Astrocyte (in vitro differentiated cells and primary cell): ENCODE measurements around the gene PDLIM1. TPM values are rescaled to one million over a fixed set of nuclear protein-coding genes. Genes with fewer than 3 reads are reported as not detected.

ENCODE experiments used
- DNase-seq: peaks from one replicate; pipeline ENCODE4 v3.0.0-alpha.2; 2010; ENCODE audit warnings: low read depth
- FAIRE-seq: peaks from 2 replicates; lab custom pipeline; 2011; peaks lifted over from hg19 to GRCh38; lab: Jason Lieb, UNC
- H2AFZ ChIP-seq: 2 replicates; pipeline ENCODE4 v1.6.0; 2012; ENCODE audit warnings: low read depth, low read length, inconsistent platforms
- H3K27ac ChIP-seq: 2 replicates; pipeline ENCODE4 v1.5.1; 2011; ENCODE audit warnings: low read depth, low read length, inconsistent platforms
- H3K27me3 ChIP-seq: 2 replicates; pipeline ENCODE4 v1.6.0; 2011; ENCODE audit warnings: low read length, inconsistent platforms; ENCODE audit not compliant: insufficient read depth
- H3K36me3 ChIP-seq: 2 replicates; pipeline ENCODE4 v1.5.1; 2011; ENCODE audit warnings: low read length, inconsistent platforms; ENCODE audit not compliant: insufficient read depth
- H3K4me1 ChIP-seq: 2 replicates; pipeline ENCODE4 v1.5.1; 2011; ENCODE audit warnings: low read length, inconsistent platforms; ENCODE audit not compliant: insufficient read depth
- H3K4me2 ChIP-seq: 2 replicates; pipeline ENCODE4 v1.6.0; 2012; ENCODE audit warnings: low read length, inconsistent platforms
- H3K4me3 ChIP-seq: 2 replicates; pipeline ENCODE4 v1.5.1; 2011; ENCODE audit warnings: low read depth, mild to moderate bottlenecking, low read length, inconsistent platforms; ENCODE audit not compliant: insufficient read depth
- H3K79me2 ChIP-seq: 2 replicates; pipeline ENCODE4 v1.6.0; 2012; ENCODE audit warnings: mild to moderate bottlenecking, low read length, inconsistent platforms; ENCODE audit not compliant: insufficient read depth
- H3K9ac ChIP-seq: 2 replicates; pipeline ENCODE4 v1.6.0; 2012; ENCODE audit warnings: mild to moderate bottlenecking, low read length, inconsistent platforms
- H3K9me3 ChIP-seq: 2 replicates; pipeline ENCODE4 v1.5.1; 2012; ENCODE audit warnings: low read depth, mild to moderate bottlenecking, low read length, inconsistent platforms; ENCODE audit not compliant: insufficient read depth
- H4K20me1 ChIP-seq: 2 replicates; pipeline ENCODE4 v1.6.0; 2012; ENCODE audit warnings: low read length, inconsistent platforms; ENCODE audit not compliant: insufficient read depth
- H3K27ac Mint-ChIP-seq: one replicate; pipeline ENCODE4 v1.8.0; 2021; ENCODE audit warnings: mild to moderate bottlenecking, mixed read lengths; ENCODE audit not compliant: unreplicated experiment
- H3K27me3 Mint-ChIP-seq: one replicate; pipeline ENCODE4 v1.8.0; 2021; ENCODE audit warnings: low read depth, mixed read lengths; ENCODE audit not compliant: unreplicated experiment
- H3K36me3 Mint-ChIP-seq: one replicate; pipeline ENCODE4 v1.8.0; 2021; ENCODE audit warnings: low read depth, mixed read lengths; ENCODE audit not compliant: unreplicated experiment
- H3K4me1 Mint-ChIP-seq: one replicate; pipeline ENCODE4 v1.8.0; 2021; ENCODE audit warnings: low read depth, mixed read lengths; ENCODE audit not compliant: unreplicated experiment
- H3K4me3 Mint-ChIP-seq: one replicate; pipeline ENCODE4 v1.8.0; 2021; ENCODE audit warnings: mild to moderate bottlenecking, moderate library complexity, mixed read lengths; ENCODE audit not compliant: unreplicated experiment
- H3K9me3 Mint-ChIP-seq: one replicate; pipeline ENCODE4 v1.8.0; 2021; ENCODE audit warnings: mild to moderate bottlenecking, mixed read lengths; ENCODE audit not compliant: unreplicated experiment
- EZH2 ChIP-seq: IDR thresholded peaks from 2 replicates; pipeline ENCODE4 v1.6.1; 2012; ENCODE audit warnings: mild to moderate bottlenecking, low read length, inconsistent platforms; ENCODE audit not compliant: insufficient read depth
- total RNA-seq: library from RNA; stranded (reverse); gene quantifications from 2 replicates; pipeline ENCODE4 v1.2.1, GENCODE V29; 2021
- TF ChIP-seq, protein P1 (sequence below): IDR thresholded peaks from 2 replicates; pipeline ENCODE4 v1.5.1; 2011; ENCODE audit warnings: low read depth, mild to moderate bottlenecking, inconsistent platforms, low read length, moderate library complexity; ENCODE audit not compliant: insufficient read depth

Gene PDLIM1
- total RNA-seq, 1 donor from 2014 or later: 320 TPM

DNA sequence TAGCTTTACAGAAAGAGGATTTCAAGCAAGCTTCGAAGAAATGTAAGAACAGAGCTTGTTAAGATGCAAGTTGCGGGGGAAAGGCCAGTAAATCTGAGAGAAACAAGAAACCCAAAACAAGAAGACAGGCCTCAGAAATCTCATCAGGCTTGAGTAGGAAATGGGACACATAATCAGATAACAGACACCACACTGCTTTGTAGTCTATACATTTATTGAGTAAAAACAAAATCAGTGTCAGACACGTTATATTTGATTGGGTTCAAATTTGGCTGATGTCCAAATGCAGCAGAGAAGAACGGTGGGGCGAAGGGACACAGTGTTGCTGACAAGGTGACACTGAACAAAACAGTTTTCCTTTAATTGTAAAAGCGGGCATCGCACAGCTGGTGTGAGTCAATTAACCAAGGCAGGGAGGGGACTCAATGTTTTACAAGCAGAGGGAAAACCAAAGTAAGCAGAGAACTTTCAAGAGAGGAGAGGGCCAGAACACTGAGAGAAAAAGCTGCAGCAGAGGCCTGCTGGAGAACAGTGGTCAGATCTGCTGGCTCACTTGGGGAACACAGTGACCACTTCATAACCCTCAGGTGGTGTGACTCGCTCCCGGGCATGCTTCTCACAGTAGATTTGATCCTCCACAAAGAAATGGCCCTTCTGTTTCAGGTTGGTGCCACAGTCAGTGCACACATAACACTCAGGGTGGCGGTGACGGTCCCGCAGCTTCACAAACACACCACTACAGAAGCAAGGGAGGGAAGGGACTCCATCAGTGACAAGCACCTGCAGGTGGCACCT, 53.2 kb downstream of the PDLIM1 start:
- DNase-seq (no peak), FAIRE-seq (no peak)
- no peak overlapping the region for H3K4me2 ChIP-seq
- Mint-ChIP-seq H3K4me1 (peaks cover 25% of the 10 kb centered on the region), H3K27me3 (no peaks in the 10 kb centered on the region), H3K27ac (peak overlapping the region; percentile 82), H3K4me3 (no peak overlapping the region), H3K36me3 (peaks cover 43% of the 10 kb centered on the region), H3K9me3 (peaks cover 2% of the 10 kb centered on the region)
- H3K79me2 ChIP-seq: no peaks in the 10 kb centered on the region
- TF ChIP-seq, protein P1, sequence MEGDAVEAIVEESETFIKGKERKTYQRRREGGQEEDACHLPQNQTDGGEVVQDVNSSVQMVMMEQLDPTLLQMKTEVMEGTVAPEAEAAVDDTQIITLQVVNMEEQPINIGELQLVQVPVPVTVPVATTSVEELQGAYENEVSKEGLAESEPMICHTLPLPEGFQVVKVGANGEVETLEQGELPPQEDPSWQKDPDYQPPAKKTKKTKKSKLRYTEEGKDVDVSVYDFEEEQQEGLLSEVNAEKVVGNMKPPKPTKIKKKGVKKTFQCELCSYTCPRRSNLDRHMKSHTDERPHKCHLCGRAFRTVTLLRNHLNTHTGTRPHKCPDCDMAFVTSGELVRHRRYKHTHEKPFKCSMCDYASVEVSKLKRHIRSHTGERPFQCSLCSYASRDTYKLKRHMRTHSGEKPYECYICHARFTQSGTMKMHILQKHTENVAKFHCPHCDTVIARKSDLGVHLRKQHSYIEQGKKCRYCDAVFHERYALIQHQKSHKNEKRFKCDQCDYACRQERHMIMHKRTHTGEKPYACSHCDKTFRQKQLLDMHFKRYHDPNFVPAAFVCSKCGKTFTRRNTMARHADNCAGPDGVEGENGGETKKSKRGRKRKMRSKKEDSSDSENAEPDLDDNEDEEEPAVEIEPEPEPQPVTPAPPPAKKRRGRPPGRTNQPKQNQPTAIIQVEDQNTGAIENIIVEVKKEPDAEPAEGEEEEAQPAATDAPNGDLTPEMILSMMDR: no peak
- no peak for TF ChIP-seq EZH2
- H3K9ac ChIP-seq: no peak overlapping the region
- H3K36me3 ChIP-seq: peaks cover 3% of the 10 kb centered on the region
- H3K4me3 ChIP-seq: no peak overlapping the region
- H3K9me3 ChIP-seq: no peaks in the 10 kb centered on the region
- H3K4me1 ChIP-seq: peaks cover 23% of the 10 kb centered on the region
- no peak overlapping the region for H3K27ac ChIP-seq
- peaks cover 10% of the 10 kb centered on the region for H4K20me1 ChIP-seq
- no peak overlapping the region for H2AFZ ChIP-seq
- no peaks in the 10 kb centered on the region for H3K27me3 ChIP-seq

DNA sequence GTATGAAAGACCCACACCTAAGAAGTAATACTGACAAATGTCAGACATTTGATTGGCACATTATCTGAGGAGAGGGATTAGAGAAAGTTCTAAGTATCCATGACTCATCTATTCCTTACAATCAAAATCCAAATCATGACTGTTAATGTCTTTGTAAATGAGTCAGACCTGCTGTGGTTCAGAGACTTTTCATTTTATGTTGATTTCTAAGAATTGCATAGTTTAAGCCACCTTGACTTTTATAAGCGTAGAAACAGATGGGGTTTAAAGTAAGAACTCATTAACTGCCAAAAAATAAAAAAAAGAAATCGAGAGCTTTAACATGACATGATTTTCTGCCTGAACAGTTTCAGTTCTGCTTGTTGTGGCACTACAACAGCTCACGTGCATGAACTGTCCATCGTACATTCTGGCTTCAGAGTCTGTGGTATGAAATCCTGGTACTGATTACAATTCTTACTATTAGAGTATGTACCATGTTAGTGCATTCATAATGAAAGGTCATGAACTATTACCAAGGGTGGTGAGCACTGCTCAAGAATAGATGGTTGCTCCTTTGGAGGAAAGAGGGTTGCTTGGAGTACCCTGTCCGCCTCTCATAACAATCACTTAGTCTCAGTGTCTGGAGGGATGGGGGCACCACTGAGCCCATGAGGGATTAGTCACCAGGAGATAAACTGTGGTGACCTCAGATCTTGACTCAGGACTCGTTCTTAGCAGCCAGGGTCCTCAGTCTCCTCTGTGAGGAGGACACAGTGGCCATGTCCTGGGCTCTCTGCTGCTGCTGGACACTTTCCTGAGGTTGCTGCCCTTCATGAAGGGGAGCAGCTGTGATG, 54.5 kb downstream of the PDLIM1 start:
- FAIRE-seq: peak; percentile 45

More for the DNA sequence above, 54.5 kb downstream of the PDLIM1 start:
- Mint-ChIP-seq H3K9me3 (peaks cover 2% of the 10 kb centered on the region), H3K36me3 (peaks cover 43% of the 10 kb centered on the region), H3K4me1 (peaks cover 29% of the 10 kb centered on the region), H3K27ac (peak overlapping the region; percentile 78), H3K27me3 (no peaks in the 10 kb centered on the region), H3K4me3 (peak overlapping the region; percentile 6)
- Histone ChIP-seq H3K79me2 (no peaks in the 10 kb centered on the region), H3K27me3 (no peaks in the 10 kb centered on the region), H4K20me1 (peaks cover 1% of the 10 kb centered on the region), H2AFZ (no peak overlapping the region), H3K4me1 (peaks cover 23% of the 10 kb centered on the region), H3K9ac (peak overlapping the region; percentile 19), H3K4me2 (peak overlapping the region; percentile 71), H3K36me3 (no peaks in the 10 kb centered on the region), H3K27ac (peak overlapping the region; percentile 63), H3K4me3 (peak overlapping the region; percentile 4), H3K9me3 (no peaks in the 10 kb centered on the region)
- DNase-seq: peak; percentile 85
- TF ChIP-seq EZH2: no peak
- TF ChIP-seq, protein P1: no peak
